Gastrocnemius medialis (tissue), 4 donors: ENCODE results near the gene HOATZ.

Source experiments
- CTCF ChIP-seq, 5 experiments: fragments of 450-650 bp in 3 of 5; fragments of 200-600 bp in 2 of 5; sonication (generic) in 2 of 5; IDR thresholded peaks in 4 of 5; conservative IDR thresholded peaks in 1 of 5; 1 replicate in 4 of 5; 2 replicates in 1 of 5; pipeline ENCODE4 v1.5.1; 2016 to 2019; ENCODE audit warnings: antibody characterized with exemption in 5 of 5, mild to moderate bottlenecking in 3 of 5, moderate library complexity in 3 of 5
- POLR2A ChIP-seq, 2 donors: fragments of 450-650 bp; IDR thresholded peaks; one replicate each; pipeline ENCODE4 v1.6.1; 2017; ENCODE audit warnings: antibody characterized with exemption in 2 of 2, mild to moderate bottlenecking in 2 of 2, moderate library complexity in 2 of 2

- peak; percentile 38 to 58 (median 56) for TF ChIP-seq CTCF (IDR thresholded peaks at IDR 0.05 in 4 of 5, conservative IDR thresholded peaks at IDR 0.05 in 1 of 5)
- TF ChIP-seq POLR2A (IDR thresholded peaks at IDR 0.05) = no peak
Measured at GRCh38 chr11:111586388-111586831, 71.8 kb downstream of the HOATZ start.
